H1 (cell line): ENCODE data around the gene DDX31. TPM values are rescaled to one million over a fixed set of nuclear protein-coding genes. Genes with fewer than 3 reads are reported as not detected.

Experiments
- ASH2L ChIP-seq: fragments of 200-600, 300-600 bp; sonication (generic); IDR thresholded peaks from one replicate; pipeline ENCODE4 v1.7.1; 2017; ENCODE audit warnings: low read length
- KDM4A ChIP-seq: IDR thresholded peaks from one replicate; pipeline ENCODE4 v1.7.1; 2012; ENCODE audit warnings: low read depth, mild to moderate bottlenecking, moderate library complexity, low read length, inconsistent platforms; ENCODE audit not compliant: severe bottlenecking
- KDM5A ChIP-seq: fragments of 200-600 bp; IDR thresholded peaks from 2 replicates; pipeline ENCODE4 v1.7.1; 2012; ENCODE audit warnings: mild to moderate bottlenecking, low read length, inconsistent platforms, mixed read lengths
- SP2 ChIP-seq: IDR thresholded peaks from 2 replicates; pipeline ENCODE4 v1.6.1; 2012; ENCODE audit warnings: mild to moderate bottlenecking, low read length, inconsistent platforms
- USF2 ChIP-seq: IDR thresholded peaks from 2 replicates; pipeline ENCODE4 v1.6.1; 2011; ENCODE audit warnings: low read length, improper control_type of control experiment
- polyA plus RNA-seq, 7 experiments: library from polyadenylated mRNA; depleted of rRNA in 3 of 7; stranded (reverse) in 5 of 7; unstranded in 2 of 7; fragments of >200 nt in 5 of 7; fragments of 200-250 nt in 2 of 7; gene quantifications; 1 replicate in 5 of 7; 2 replicates in 1 of 7; 4 replicates in 1 of 7; pipeline versions ENCODE4 v1.2.1 to v1.2.3, GENCODE V29; 2011 to 2013; ENCODE audit warnings: missing spikeins in 2 of 7, mixed read lengths in 2 of 7
- total RNA-seq: library from RNA; stranded (reverse); fragmentation: NEBNext Ultra II Directional; extraction: Animal tissue kit (Norgen Biotek cat#: 25700); gene quantifications from 2 replicates; pipeline ENCODE4 v1.2.1, GENCODE V29; 2021

The DDX31 gene
- total and polyA plus RNA-seq, 2 of the 8 experiments (the other 6 are each of a cell fraction or from before 2014, with no cell fraction given): 9.5 to 23.7 TPM

- TF ChIP-seq KDM4A (no peak), SP2 (no peak), ASH2L (no peak), USF2 (no peak), KDM5A (no peak)
These were observed 67.6 kb downstream of the DDX31 start (continued) for GRCh38 chr9:132602207-132602606.
